GM23338 (cell line): ENCODE measurements around the gene CYB561D1.

Source experiments
- CREB1 ChIP-seq: fragments of 250-450 bp; sonication (Bioruptor Pico); IDR thresholded peaks from 2 replicates; pipeline ENCODE4 v1.5.0; 2020; ENCODE audit warnings: low read depth, mild to moderate bottlenecking, moderate library complexity
- CTCF ChIP-seq, 2 experiments: fragments of 200-600 bp in 1 of 2; sonication (generic) in 1 of 2; conservative IDR thresholded peaks; 2 replicates each; pipeline versions ENCODE4 v1.5.1 to v1.6.1; 2016 to 2017; ENCODE audit warnings: antibody characterized with exemption in 2 of 2, low read depth in 2 of 2, mild to moderate bottlenecking in 2 of 2, moderate library complexity in 1 of 2
- EZH2phosphoT487 ChIP-seq: fragments of 200-600 bp; sonication (generic); IDR thresholded peaks from one replicate; pipeline ENCODE4 v1.8.1; 2018; ENCODE audit warnings: antibody characterized with exemption; ENCODE audit not compliant: unreplicated experiment
- NANOG ChIP-seq: IDR thresholded peaks from 2 replicates; pipeline ENCODE4 v1.6.1; 2016; ENCODE audit warnings: antibody characterized with exemption, borderline replicate concordance
- POLR2AphosphoS5 ChIP-seq: IDR thresholded peaks from 2 replicates; pipeline ENCODE4 v1.6.1; 2016; ENCODE audit warnings: antibody characterized with exemption, low read depth
- REST ChIP-seq: IDR thresholded peaks from one replicate; pipeline ENCODE4 v1.6.1; 2018; ENCODE audit warnings: antibody characterized with exemption; ENCODE audit not compliant: unreplicated experiment
- STAT1 ChIP-seq: IDR thresholded peaks from one replicate; pipeline ENCODE4 v1.6.1; 2016; ENCODE audit warnings: antibody characterized with exemption; ENCODE audit not compliant: unreplicated experiment

DNA sequence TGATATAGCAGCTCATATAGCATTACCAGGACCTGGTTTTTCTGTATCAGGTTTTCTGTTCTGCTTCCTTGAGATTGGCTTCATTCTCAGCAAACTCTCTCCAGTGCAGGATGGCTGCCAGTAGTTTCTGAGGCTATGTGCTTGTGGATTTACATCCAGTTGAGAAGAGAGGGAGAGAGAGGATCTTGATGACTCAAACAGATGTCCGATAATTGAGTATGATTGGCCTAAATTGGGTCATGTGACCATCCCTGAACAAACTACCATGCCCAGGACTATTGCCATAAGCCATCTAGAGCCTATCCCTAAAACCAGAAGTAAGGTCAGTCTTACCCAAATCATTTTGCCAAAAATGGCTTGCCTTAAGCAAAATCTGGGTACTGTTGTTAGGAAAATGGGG, 49.5 kb upstream of the CYB561D1 start:
- TF ChIP-seq CTCF (conservative IDR thresholded peaks at IDR 0.05; ENCODE audit: low read depth in 2 of 2) (no peak), STAT1 (no peak), POLR2AphosphoS5 (no peak), CREB1 (no peak), EZH2phosphoT487 (no peak), REST (no peak), NANOG (no peak)
